Mesangial cell (primary cell): ENCODE measurements around the gene IFT43. TPM values are rescaled to one million over a fixed set of nuclear protein-coding genes. Genes with fewer than 3 reads are reported as not detected.

Source experiments
- total RNA-seq: library from RNA; depleted of rRNA; stranded (reverse); fragments of >200 nt; gene quantifications from 2 replicates; pipeline ENCODE4 v1.2.3, GENCODE V29; 2015

IFT43 gene
- 21.8 and 40.9 TPM in 2 replicates for total RNA-seq

DNA sequence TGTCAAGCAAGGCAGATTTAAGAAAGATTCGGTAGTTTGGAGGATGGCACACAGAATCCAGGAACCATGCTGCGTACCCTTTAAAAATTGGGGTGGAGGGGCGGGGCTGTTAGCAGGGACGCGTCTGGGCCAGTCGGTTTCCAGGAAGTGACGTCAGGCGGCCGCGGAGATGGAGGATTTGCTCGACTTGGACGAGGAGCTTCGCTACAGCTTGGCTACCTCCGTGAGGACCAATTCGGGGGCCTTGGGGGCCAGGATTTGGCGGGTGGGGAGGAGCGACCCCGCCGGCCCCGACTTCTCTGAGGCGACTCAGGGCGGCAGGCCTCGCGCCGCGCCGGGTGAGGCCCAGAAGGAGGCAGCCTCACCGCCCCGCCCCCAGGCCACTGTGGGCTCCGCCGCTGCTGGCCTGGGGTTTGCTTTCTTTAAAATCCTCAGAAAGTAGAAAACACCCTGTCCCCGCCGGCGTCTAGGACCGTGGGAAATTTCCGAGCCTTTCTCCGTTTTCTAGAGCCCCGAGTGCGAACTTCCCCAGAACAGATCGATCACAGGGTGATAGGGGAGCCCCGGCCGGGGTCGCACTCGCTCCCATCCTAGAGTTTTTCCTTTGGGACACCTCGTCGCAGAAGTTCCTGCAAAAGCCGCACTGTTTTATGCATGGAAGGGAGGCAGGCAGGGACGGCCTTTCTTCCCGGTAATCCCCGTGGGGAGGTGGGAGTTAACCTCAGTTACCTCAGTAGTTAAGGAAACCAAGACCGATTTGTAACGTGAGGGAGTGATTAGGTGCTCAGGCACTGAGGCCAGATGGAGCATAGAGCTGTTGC lies at the start of gene IFT43:
Gene IFT43 (plus strand): TSS at position 146 of the 821 bp plus-strand sequence. CDS start 24 bp downstream, at position 170.

DNA sequence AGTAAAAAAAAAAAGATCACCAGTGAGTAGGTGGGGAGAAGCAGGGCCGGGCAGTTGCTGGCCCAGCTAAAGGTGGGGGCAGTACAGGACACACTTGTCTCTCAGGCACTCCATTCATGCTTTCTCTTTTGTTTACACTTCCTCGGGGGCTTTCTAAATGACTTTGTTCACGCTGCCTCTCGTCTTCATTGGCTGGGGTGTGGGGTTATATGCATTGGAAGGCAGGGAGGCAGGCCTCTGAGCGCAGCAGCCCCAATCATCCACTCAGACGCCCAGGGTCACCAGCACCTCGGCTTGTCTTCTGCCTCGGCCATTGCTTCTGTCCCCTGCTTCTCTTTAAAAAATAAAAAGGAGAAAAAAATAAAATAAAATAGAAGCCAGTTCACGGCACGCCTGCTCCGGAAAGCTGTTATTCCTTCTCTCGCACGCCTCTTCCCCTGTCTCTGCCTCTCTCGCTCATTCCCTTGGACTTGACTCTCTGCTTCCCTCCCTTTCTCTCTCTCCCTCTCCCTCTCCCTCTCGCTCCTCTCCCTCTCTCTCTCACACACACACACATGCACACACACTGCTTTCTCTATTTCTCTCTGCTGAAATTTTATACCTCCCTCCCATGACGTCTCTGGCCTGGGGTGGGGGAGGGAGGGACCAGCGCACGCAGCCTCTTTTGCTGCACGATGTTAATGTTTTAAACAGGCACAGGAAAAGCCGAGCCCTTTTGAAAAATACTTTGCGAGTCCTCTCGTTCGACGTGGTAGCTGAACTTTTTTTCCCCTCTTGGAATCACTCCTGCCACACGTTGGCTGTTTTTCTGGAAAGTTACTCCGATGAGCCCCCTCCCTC lies 3.9 kb upstream of the IFT43 start, which contains the start of gene TGFB3:
Gene TGFB3 (minus strand): TSS at position 570 of the 840 bp plus-strand sequence. CDS start 1,102 bp downstream, outside the sequence.

Other genes with a start within 250 kb of the IFT43 start
- 1.1 and 7.6 TPM in 2 replicates for gene TGFB3, start 3.8 kb upstream of the IFT43 start, total RNA-seq
- 31.8 and 39.3 TPM in 2 replicates for gene GPATCH2L, start 166.2 kb downstream of the IFT43 start, total RNA-seq